GM18861 (cell line): ENCODE results near the gene POLR3H.
"Not testable (repeated sequence)": the region's sequence is repeated elsewhere in the genome, so short reads cannot be mapped to it uniquely, and the experiment has no call there.

ENCODE experiments used
- ATAC-seq: cut with Tn5 transposase; IDR thresholded peaks from one replicate; pipeline ENCODE4 v1.9.1; 2021; ENCODE audit not compliant: unreplicated experiment

Gene POLR3H, protein sequence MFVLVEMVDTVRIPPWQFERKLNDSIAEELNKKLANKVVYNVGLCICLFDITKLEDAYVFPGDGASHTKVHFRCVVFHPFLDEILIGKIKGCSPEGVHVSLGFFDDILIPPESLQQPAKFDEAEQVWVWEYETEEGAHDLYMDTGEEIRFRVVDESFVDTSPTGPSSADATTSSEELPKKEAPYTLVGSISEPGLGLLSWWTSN

DNA sequence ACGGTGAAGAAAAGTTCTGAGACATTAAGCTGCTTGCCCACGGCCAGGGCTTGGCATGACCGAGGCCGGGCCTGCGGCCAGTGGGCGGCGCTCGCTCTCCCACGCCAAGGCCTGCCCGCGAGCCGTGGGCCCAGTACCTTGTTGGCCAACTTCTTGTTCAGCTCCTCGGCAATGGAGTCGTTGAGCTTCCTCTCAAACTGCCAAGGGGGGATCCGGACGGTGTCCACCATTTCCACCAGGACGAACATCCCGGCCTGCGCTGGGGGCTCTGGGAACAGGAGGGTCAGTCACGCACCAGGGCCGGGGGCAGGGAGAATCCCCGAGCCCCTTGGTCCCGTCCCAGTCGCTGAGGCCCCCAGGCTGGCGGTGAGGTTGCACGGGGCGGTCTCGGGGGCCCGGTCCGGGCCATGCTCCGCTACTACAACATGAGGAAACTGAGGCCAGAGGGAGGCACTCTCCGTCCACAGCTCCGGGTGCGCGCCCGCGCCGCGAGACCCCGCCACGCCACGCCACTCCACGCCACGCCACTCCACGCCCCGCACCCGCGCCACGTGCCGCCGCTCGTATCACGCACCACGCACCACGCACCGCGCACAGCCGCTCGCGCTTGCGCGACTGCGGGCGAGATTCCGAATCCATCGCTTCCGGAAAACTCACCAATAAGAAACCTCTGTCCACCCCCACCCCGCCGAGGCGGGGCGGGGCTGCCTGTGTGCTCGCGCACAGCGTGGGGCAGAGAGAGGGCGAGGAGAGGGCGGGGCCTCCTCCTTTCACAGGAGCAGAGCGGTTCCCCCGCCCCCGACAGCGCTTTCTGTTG lies at the start of gene POLR3H:
Gene POLR3H, minus strand, starts transcription at position 617 of the 817 bp plus-strand sequence. Its CDS starts 369 bp downstream, at position 248.
- ATAC-seq, result peak; percentile 82

GRCh38 chr22:41593336-41593960 lies 49.2 kb upstream of the POLR3H start:
- ATAC-seq, result not testable (repeated sequence)

GRCh38 chr22:41589391-41590241 lies 45.3 kb upstream of the POLR3H start, which contains the start of gene PMM1:
Gene PMM1 (minus strand): TSS chr22:41589840. CDS start chr22:41589805, 35 bp downstream.
- ATAC-seq, result peak; percentile 82

GRCh38 chr22:41587347-41587723 lies 43.1 kb upstream of the POLR3H start:
- no peak for ATAC-seq

DNA sequence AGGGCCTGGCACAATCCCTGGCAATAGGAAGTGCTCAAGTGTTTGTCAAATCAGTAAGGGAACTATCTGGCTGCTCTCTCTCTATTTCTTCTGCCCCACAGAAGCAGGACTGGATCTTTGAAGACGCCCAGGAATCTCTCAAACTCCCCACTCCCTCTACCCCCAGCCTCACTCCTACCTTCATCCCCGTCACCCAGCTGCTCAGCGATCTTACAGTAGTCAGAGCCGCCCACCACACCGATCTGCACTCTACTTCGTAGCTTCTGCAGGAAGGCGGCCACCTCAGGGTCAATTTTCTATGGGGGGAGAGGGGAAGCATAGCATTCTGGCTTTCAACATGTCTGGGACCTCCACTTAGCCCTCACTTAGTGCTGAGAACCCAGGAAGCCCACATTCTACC lies 41.6 kb upstream of the POLR3H start:
- ATAC-seq, result no peak

DNA sequence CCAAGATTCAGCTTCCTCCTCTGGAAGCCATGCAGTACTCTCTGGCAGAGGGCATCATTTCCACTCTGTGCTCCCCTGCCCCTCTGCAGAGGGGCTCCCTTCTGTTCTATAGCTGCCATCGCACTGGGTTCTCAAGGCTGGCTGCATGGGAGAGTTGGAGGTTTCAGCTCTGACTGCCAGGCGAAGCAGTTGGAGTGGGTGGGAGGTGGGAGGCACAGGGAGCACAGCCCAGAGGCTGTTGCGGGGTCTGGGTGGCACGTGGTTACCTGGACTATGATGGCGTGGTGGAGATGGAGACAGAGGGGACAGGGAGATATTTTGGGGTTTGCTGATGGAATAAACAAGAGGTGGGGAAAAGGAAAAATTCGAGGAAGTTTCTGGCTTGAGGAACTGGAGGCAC lies 40.6 kb upstream of the POLR3H start:
- no peak for ATAC-seq

- ATAC-seq, result no peak
These were observed 38.4 kb upstream of the POLR3H start for GRCh38 chr22:41582694-41583093.

DNA sequence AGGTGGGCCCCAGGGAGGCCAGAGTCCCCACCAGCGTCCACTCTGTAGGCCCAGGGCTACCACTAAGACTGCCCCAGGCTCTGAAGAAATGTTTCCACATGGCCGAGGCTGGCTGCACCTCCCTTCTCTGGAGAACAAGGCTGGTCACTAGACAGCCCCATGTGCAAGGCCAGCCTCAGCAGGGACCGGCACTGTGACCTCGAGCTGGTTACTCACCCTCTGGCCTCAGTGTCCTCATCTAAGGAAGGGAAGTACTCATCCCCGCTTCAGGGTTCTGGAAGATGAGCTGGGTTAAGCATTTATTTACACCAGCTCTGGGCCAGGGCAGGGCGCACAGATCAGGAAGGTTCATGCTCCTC lies 35.7 kb upstream of the POLR3H start:
- no peak for ATAC-seq

DNA sequence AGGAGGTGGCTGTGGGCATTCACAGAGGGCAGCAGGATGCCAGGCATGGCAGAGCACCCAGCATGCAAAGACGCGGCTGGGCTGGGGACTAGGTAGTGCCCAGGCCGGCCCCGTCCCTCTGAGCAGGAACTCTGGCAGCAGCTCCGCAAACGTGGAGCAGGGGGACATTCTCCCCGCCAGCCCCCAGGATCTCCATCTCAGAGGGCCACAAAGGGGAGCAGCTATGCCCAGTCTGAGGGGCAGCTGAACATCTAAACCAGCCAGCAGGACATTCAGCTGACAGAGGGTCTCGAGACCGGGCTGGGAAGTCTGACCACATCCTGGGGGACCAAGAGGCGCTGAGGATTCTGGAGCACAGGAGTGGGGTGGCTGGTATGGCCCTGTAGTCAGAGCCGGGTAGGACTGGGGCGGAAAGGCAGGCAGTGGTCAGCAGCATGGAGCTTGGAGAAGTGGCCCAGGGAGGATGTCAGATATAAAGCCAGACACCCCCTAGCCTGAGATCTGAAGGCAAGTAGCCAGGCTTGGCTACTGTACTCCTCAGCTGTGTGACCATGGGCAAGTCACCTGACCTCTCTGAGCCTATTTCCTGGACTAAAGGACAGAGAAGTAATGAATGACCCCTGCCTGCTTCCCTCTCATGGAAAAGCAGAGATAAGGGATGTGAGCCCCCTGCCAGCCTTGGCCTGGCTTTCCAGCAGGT lies 35.2 kb upstream of the POLR3H start:
- no peak for ATAC-seq

- ATAC-seq, result no peak
These were observed 34.5 kb upstream of the POLR3H start for GRCh38 chr22:41578818-41579217.

GRCh38 chr22:41578114-41578513 lies 33.8 kb upstream of the POLR3H start:
- no peak for ATAC-seq

DNA sequence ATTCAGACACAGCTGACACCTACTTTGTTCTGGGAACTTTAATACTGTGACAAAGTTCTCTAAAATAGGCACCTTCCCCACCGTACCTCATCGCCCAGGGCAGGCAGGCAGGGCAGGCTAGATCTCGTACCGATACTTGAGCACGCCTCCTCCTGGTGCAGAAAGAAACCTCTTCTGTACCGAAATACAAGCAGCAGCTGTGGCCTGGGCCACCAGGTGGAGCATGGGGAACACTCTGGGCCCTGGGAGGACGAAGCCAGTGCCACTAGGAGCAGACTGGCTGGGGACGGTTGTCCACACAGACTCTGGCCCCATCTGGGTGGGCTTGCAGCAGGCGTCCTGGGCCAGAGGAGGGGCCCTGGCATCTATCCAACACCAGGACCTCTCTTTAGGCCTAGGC lies 32.6 kb upstream of the POLR3H start:
- no peak for ATAC-seq

DNA sequence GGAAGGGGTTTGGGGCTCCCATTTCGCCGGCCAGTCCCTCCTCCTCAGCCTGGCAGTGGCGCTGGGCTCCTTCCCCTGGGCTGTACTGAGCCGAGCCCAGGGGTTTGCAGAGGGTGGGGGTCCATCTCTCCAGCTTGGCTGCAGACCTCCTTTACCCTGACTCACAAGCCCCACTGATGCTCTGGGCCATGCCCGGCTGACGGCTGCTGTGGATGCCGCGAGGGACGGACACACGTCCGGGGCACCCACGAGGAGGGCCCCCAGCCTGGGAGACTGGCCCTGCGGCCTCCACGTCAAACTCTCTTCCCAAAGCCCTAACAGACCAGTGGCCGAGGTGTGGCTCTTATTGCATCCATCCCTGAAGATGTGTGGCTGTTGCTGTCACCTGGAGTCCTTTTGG lies 31.3 kb upstream of the POLR3H start:
- no peak for ATAC-seq

GRCh38 chr22:41574847-41575381 lies 30.6 kb upstream of the POLR3H start:
- ATAC-seq, result no peak

GRCh38 chr22:41573677-41574076 lies 29.4 kb upstream of the POLR3H start:
- ATAC-seq, result no peak

GRCh38 chr22:41572305-41572704 lies 28.0 kb upstream of the POLR3H start:
- not testable (repeated sequence) for ATAC-seq

DNA sequence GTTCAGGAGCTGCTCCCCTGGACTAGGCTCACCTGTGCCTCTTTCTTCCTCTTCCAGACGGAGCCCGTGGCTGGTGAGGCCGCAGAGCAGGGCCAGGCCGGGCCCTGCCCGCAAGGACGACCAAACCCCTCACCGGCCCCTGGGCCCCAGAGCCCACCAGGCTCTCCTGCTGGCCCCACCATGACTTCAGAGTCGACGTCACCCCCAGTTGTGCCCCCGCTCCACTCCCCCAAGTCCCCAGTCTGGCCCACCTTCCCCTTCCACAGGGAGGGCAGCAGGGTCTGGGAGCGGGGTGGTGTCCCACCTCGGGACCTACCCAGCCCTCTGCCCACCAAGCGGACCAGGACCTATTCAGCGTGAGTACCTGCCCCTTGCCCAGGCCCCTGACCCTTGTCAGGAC lies 27.5 kb upstream of the POLR3H start:
- ATAC-seq, result no peak

DNA sequence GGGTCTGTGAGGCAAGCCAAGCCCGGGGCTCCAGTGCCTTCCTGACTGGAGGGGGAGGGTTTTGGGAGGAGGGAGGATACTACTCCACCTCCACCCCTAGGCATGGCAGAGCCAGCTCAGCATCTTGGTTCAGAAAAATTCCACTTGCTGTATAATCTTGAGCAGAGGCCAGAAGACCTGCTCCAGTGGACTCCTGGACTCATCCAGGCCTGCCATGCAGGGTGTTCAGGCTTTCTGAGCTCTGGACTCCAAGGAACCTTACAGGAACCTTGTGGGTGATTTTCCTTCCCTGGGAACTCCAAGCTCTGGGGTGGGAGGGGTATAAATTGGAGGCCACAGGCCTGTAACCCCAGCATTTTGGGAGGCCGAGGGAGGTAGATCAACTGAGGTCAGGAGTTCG lies 26.0 kb upstream of the POLR3H start:
- no peak for ATAC-seq

DNA sequence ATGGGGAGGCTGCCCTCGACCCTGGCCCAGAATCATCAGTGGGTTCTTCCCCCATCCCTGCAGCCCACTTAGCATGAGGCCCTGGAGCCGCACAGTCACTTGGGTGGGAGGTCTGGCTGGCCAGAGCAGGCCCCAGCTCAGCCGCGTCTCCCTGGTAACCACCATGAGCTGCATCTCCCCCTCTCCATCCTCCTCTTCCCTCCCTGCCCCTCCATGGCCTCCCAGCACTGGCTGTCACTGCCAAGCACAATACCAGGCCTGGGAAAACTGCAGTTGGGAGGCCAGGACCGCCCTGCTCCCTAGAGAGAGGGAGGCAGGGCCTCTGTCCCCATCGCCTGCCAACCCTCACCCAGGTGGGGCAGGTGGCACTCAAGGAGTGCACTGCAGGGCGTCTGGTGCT lies 24.5 kb upstream of the POLR3H start:
- ATAC-seq, result no peak

DNA sequence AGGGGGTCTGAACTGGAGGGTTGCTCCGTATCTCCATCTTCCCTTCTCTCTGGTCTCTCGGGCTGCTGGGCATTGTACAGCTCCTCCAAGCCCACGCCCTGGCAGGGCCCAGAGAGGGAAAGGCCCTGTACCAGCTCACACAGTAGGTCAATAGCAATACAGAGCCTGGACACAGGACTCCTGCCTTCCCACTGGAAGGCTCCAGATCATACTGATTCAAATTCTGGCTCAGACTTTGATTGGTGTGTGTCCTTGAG lies 23.2 kb upstream of the POLR3H start:
- no peak for ATAC-seq
